ENCODE measurements around the gene FHOD3.
A peak's percentile ranks its signal among the peaks of the same experiment; 100 is the strongest.

FHOD3 gene

DNA sequence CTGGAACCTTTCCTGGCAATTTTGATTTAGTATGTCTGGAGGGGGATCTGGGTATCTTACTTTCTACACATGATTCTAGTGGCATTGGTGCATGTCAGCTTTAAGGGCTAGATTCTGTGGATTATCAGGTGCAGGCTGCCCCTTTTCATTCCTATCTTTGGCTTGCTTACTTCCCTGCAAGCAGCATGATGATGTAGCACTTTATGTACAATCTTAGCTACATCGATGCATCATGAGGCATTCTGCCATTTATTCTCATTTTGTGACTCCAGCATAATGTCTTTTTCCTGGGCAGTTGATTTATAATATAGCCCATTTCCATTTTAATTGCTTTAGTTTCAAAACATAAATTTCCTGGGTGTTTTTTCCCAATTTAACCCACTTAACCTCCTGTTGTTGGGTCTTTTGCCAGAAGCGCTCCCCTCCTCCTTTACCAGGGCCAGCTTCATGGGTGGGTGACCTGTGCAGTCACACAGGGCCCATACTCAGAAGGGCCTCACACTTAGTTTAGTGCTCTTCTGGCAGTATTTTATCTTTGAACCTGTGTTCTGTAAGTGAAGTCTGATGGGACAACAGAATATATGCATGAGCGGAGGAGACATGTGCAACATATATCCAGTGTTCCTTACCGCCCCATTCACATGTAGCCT is 495.2 kb downstream of the FHOD3 start:
- peaks cover 22 to 90% (median 62%) of the 10 kb centered on the region in 4 experiments for H3K36me3 ChIP-seq (ENCODE audit: control insufficient read depth in 4 of 4, insufficient read depth in 4 of 4, low read length in 3 of 4)

DNA sequence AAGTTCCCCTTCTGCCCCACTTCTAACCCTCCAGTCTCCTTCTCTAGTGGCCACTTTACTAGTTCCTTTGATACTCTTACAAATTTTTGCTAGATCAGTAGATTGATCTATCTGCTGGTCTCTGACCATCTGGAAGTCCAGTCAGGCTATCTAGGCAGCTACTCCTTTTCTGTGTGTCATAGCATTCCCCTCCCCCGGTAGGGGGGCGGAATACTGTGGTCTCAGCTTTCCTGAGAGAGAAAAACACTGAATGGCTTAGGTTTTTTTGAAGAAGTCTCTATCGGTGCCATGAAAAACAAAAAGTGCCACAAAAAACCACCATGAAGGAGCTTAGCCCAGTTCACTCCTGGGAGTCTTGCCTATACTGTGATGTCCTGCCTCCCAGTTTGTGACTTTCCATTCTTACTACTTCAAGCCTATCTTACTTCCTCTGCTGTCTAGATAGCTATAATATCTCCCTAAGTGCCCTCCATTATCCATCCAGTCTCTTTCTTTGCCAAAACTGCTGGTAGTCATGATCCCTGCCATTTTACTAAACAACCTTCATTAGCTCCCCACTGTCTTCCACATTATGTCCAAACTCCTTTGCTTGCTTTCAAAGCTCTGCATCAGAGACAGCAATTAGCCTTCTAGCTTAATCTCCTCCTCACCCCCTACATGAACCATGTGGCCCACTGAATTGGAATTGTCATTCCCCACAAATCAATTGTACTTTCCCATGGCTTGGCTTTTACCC is 501.4 kb downstream of the FHOD3 start:
- POLR2A ChIA-PET: no interaction called here
- no peaks in the 10 kb centered on the region for H3K27me3 ChIP-seq (replicated peaks in 2 of 5; ENCODE audit: control insufficient read depth in 4 of 5, insufficient read depth in 5 of 5, low read length in 4 of 5)

More for the DNA sequence above, 495.2 kb downstream of the FHOD3 start:
- 100% methylated on average over 4 of the region's 4 CpGs for WGBS (ENCODE audit: insufficient coverage)
- ChIA-PET POLR2A (no interaction called here), CTCF (no interaction called here)
- no peaks in the 10 kb centered on the region for H3K27me3 ChIP-seq (replicated peaks in 2 of 5; ENCODE audit: control insufficient read depth in 4 of 5, insufficient read depth in 5 of 5, low read length in 4 of 5)
- peaks cover 3 to 5% (median 4%) of the 10 kb centered on the region in 5 experiments for H3K9me3 ChIP-seq (ENCODE audit: control extremely low read depth in 1 of 5, control insufficient read depth in 4 of 5, insufficient read depth in 2 of 5, low read depth in 1 of 5, low read length in 4 of 5)
- no peaks in the 10 kb centered on the region for H3K4me1 ChIP-seq (ENCODE audit: control extremely low read depth in 1 of 4, control insufficient read depth in 4 of 4, insufficient read depth in 4 of 4, low read length in 3 of 4)
- no peak for DNase-seq
- no peak overlapping the region for H3K4me3 ChIP-seq (ENCODE audit: control insufficient read depth in 1 of 7, extremely low read depth in 1 of 7, insufficient read depth in 4 of 7, low read depth in 2 of 7, low read length in 6 of 7)
- H3K27ac ChIP-seq (ENCODE audit: insufficient read depth in 1 of 2, low read depth in 1 of 2, low read length in 2 of 2, poor library complexity in 1 of 2, severe bottlenecking in 2 of 2): no peak overlapping the region

DNA sequence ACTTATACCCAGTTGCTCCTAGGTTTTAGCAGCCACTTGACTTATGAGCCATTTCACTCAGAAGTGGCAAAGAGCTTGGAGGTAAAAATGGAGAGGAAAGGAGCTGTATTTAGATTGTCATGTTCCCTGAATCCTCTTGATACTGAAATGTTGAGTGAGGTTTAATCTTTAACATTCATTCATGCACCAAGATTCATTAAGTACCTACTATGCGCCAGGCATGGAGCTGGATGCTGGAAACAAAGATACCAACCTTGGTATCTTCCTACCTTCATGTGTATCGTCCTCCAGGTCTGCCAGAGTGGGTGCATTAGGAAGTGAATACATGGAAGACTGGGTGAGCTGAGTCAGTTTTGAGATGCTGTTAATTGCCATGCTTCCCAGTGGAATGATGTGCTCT is 507.6 kb downstream of the FHOD3 start:
- H3K4me1 ChIP-seq (ENCODE audit: control extremely low read depth in 1 of 4, control insufficient read depth in 4 of 4, insufficient read depth in 4 of 4, low read length in 3 of 4): peaks cover 0 to 2% (median 0%) of the 10 kb centered on the region in 4 experiments
- H3K27me3 ChIP-seq (replicated peaks in 2 of 5; ENCODE audit: control insufficient read depth in 4 of 5, insufficient read depth in 5 of 5, low read length in 4 of 5): no peaks in the 10 kb centered on the region
- DNase-seq: no peak
- H3K36me3 ChIP-seq (ENCODE audit: control insufficient read depth in 4 of 4, insufficient read depth in 4 of 4, low read length in 3 of 4): peaks cover 28 to 77% (median 59%) of the 10 kb centered on the region in 4 experiments
- WGBS (ENCODE audit: insufficient coverage): 100% methylated on average over 1 of the region's 2 CpGs
- CTCF ChIA-PET: no interaction called here
- H3K27ac ChIP-seq (ENCODE audit: insufficient read depth in 1 of 2, low read depth in 1 of 2, low read length in 2 of 2, poor library complexity in 1 of 2, severe bottlenecking in 2 of 2): no peak overlapping the region
- H3K9me3 ChIP-seq (ENCODE audit: control extremely low read depth in 1 of 5, control insufficient read depth in 4 of 5, insufficient read depth in 2 of 5, low read depth in 1 of 5, low read length in 4 of 5): peaks cover 0 to 4% (median 0%) of the 10 kb centered on the region in 5 experiments
- POLR2A ChIA-PET: no interaction called here
- H3K4me3 ChIP-seq (ENCODE audit: control insufficient read depth in 1 of 7, extremely low read depth in 1 of 7, insufficient read depth in 4 of 7, low read depth in 2 of 7, low read length in 6 of 7): no peak overlapping the region

More for the DNA sequence above, 501.4 kb downstream of the FHOD3 start:
- DNase-seq: no peak
- CTCF ChIA-PET: interaction anchor here (0.9 to 1.6 kb wide), 3 partner anchors 13 to 111 kb away, joined by 3 to 4 read pairs (median 3); no protein-coding TSS in a partner anchor
- Histone ChIP-seq H3K4me3 (ENCODE audit: control insufficient read depth in 1 of 7, extremely low read depth in 1 of 7, insufficient read depth in 4 of 7, low read depth in 2 of 7, low read length in 6 of 7) (no peak overlapping the region), H3K4me1 (ENCODE audit: control extremely low read depth in 1 of 4, control insufficient read depth in 4 of 4, insufficient read depth in 4 of 4, low read length in 3 of 4) (no peaks in the 10 kb centered on the region), H3K27ac (ENCODE audit: insufficient read depth in 1 of 2, low read depth in 1 of 2, low read length in 2 of 2, poor library complexity in 1 of 2, severe bottlenecking in 2 of 2) (no peak overlapping the region), H3K36me3 (ENCODE audit: control insufficient read depth in 4 of 4, insufficient read depth in 4 of 4, low read length in 3 of 4) (peaks cover 38 to 93% (median 65%) of the 10 kb centered on the region in 4 experiments), H3K9me3 (ENCODE audit: control extremely low read depth in 1 of 5, control insufficient read depth in 4 of 5, insufficient read depth in 2 of 5, low read depth in 1 of 5, low read length in 4 of 5) (peaks cover 0 to 4% (median 0%) of the 10 kb centered on the region in 5 experiments)
- 90% methylated on average over 3 of the region's 3 CpGs for WGBS (ENCODE audit: insufficient coverage)

DNA sequence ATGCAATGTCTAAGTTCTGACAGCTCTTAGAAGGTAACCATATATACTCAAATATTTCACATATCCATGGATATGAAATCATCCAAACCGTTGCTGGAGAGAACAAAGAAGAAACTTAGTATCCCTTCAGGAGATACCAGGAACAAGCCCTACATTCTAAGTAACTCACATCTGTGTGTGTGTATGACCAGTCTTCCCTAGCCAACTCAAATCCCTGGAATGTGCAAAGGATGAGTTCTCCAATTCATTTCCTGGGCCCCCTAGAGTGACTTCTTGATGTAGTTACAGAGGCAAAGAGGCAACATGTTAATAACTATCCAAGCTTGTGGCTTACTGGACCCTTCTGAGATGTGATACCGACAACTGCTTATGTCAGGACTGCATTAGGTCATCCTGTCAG is 511.2 kb downstream of the FHOD3 start:
- H3K4me1 ChIP-seq (ENCODE audit: control extremely low read depth in 1 of 4, control insufficient read depth in 4 of 4, insufficient read depth in 4 of 4, low read length in 3 of 4): peaks cover 0 to 2% (median 0%) of the 10 kb centered on the region in 4 experiments
- no peak overlapping the region for H3K4me3 ChIP-seq (ENCODE audit: control insufficient read depth in 1 of 7, extremely low read depth in 1 of 7, insufficient read depth in 4 of 7, low read depth in 2 of 7, low read length in 6 of 7)
- H3K27ac ChIP-seq (ENCODE audit: insufficient read depth in 1 of 2, low read depth in 1 of 2, low read length in 2 of 2, poor library complexity in 1 of 2, severe bottlenecking in 2 of 2): no peak overlapping the region
- H3K27me3 ChIP-seq (replicated peaks in 2 of 5; ENCODE audit: control insufficient read depth in 4 of 5, insufficient read depth in 5 of 5, low read length in 4 of 5): no peaks in the 10 kb centered on the region
- POLR2A ChIA-PET: no interaction called here
- peaks cover 23 to 78% (median 53%) of the 10 kb centered on the region in 4 experiments for H3K36me3 ChIP-seq (ENCODE audit: control insufficient read depth in 4 of 4, insufficient read depth in 4 of 4, low read length in 3 of 4)
- no peaks in the 10 kb centered on the region for H3K9me3 ChIP-seq (ENCODE audit: control extremely low read depth in 1 of 5, control insufficient read depth in 4 of 5, insufficient read depth in 2 of 5, low read depth in 1 of 5, low read length in 4 of 5)
- DNase-seq: no peak
- WGBS (ENCODE audit: insufficient coverage): 100% methylated on average over 1 of the region's 2 CpGs
- CTCF ChIA-PET: interaction anchor here (0.6 to 1.5 kb wide), 7 partner anchors 9 to 121 kb away, joined by 3 to 5 read pairs (median 3); no protein-coding TSS in a partner anchor

DNA sequence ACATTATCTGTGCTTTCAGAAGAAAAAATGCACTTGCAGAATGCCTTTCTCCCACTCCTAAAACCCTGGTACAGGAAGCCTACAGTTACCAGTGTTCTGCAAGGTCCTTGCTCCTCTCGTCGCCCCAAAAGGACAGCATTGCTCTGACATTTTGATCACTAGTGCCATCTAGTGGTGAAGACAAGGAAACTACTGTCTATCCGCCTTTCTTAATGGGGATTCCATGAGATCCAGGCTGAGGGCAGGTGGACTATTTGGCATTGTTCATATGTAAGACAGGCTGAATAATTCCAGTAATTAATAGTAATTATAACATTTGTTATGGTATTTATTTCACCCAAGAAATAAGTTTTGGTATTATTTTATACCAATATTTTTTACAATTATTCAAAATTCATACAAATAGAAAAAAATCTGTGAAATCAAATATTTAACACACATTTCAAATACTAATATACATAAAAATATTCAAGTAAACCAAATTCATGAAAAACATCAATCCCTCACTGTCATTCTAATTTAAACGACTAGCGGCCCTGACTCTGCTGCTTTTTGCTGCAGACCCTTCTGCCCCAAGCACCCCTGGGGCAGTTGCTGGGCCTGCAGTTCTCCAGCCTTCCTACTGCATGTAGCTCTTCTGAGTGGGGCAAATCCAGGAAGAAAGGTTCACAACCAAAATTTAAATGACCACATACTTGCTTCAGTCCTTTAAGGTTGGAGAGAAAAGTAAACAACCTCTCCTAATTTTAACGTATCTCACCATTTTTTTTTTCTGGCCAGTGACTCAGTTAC is 512.3 kb downstream of the FHOD3 start:
- no peaks in the 10 kb centered on the region for H3K27me3 ChIP-seq (replicated peaks in 2 of 5; ENCODE audit: control insufficient read depth in 4 of 5, insufficient read depth in 5 of 5, low read length in 4 of 5)
- peak; percentile 63 to 81 (median 79) for DNase-seq
- peaks cover 0 to 2% (median 0%) of the 10 kb centered on the region in 4 experiments for H3K4me1 ChIP-seq (ENCODE audit: control extremely low read depth in 1 of 4, control insufficient read depth in 4 of 4, insufficient read depth in 4 of 4, low read length in 3 of 4)
- no peak overlapping the region for H3K27ac ChIP-seq (ENCODE audit: insufficient read depth in 1 of 2, low read depth in 1 of 2, low read length in 2 of 2, poor library complexity in 1 of 2, severe bottlenecking in 2 of 2)
- WGBS (ENCODE audit: insufficient coverage): 54% methylated on average over 5 of the region's 6 CpGs
- POLR2A ChIA-PET: interaction anchor here (0.6 kb wide), 1 partner anchor 9 kb away, joined by 6 read pairs; no protein-coding TSS in a partner anchor
- no peaks in the 10 kb centered on the region for H3K9me3 ChIP-seq (ENCODE audit: control extremely low read depth in 1 of 5, control insufficient read depth in 4 of 5, insufficient read depth in 2 of 5, low read depth in 1 of 5, low read length in 4 of 5)
- CTCF ChIA-PET: interaction anchor here (1.0 to 2.2 kb wide), 8 partner anchors 8 to 125 kb away, joined by 3 to 10 read pairs (median 3); no protein-coding TSS in a partner anchor
- H3K4me3 ChIP-seq (ENCODE audit: control insufficient read depth in 1 of 7, extremely low read depth in 1 of 7, insufficient read depth in 4 of 7, low read depth in 2 of 7, low read length in 6 of 7): no peak overlapping the region
- peaks cover 17 to 76% (median 46%) of the 10 kb centered on the region in 4 experiments for H3K36me3 ChIP-seq (ENCODE audit: control insufficient read depth in 4 of 4, insufficient read depth in 4 of 4, low read length in 3 of 4)

DNA sequence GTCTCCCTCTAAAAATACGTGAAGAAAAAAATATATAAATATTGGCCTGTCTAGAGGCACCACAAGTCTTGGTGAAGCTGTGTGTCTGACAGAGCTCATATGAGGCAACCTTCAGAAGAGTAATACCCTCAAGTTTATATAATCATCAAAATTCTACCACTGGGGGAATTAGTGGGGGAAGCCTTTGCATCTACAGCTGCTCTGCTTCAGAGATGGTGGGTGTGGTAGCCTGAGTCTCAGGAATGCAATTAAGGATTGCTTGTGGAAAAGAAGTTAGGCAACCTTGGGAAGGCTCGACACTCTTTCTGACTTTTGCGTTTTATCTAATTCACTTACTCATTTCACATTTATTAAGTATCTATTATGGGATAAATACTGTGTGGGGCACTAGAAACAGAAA is 513.9 kb downstream of the FHOD3 start:
- Histone ChIP-seq H3K36me3 (ENCODE audit: control insufficient read depth in 4 of 4, insufficient read depth in 4 of 4, low read length in 3 of 4) (peaks cover 14 to 71% (median 37%) of the 10 kb centered on the region in 4 experiments), H3K27ac (ENCODE audit: insufficient read depth in 1 of 2, low read depth in 1 of 2, low read length in 2 of 2, poor library complexity in 1 of 2, severe bottlenecking in 2 of 2) (no peak overlapping the region), H3K4me1 (ENCODE audit: control extremely low read depth in 1 of 4, control insufficient read depth in 4 of 4, insufficient read depth in 4 of 4, low read length in 3 of 4) (peaks cover 0 to 2% (median 0%) of the 10 kb centered on the region in 4 experiments), H3K4me3 (ENCODE audit: control insufficient read depth in 1 of 7, extremely low read depth in 1 of 7, insufficient read depth in 4 of 7, low read depth in 2 of 7, low read length in 6 of 7) (no peak overlapping the region), H3K9me3 (ENCODE audit: control extremely low read depth in 1 of 5, control insufficient read depth in 4 of 5, insufficient read depth in 2 of 5, low read depth in 1 of 5, low read length in 4 of 5) (no peaks in the 10 kb centered on the region), H3K27me3 (replicated peaks in 2 of 5; ENCODE audit: control insufficient read depth in 4 of 5, insufficient read depth in 5 of 5, low read length in 4 of 5) (no peaks in the 10 kb centered on the region)
- ChIA-PET CTCF (interaction anchor here (0.6 to 2.2 kb wide), 5 partner anchors 14 to 123 kb away, joined by 3 to 10 read pairs (median 3); partner anchors contain the start of genes KIAA1328 and TPGS2), POLR2A (no interaction called here)
- no peak for DNase-seq
- no CpG with 5 or more reads among the region's 3 CpGs for WGBS (ENCODE audit: insufficient coverage)

Data from common myeloid progenitor, CD34-positive (primary cell).